ENCODE data around the gene ZFP62. TPM values are rescaled to one million over a fixed set of nuclear protein-coding genes. Genes with fewer than 3 reads are reported as not detected.
A peak's percentile ranks its signal among the peaks of the same experiment; 100 is the strongest.

ZFP62 gene
- total and polyA plus RNA-seq, 2 of the 8 experiments (the other 6 are each of a cell fraction or from before 2014, with no cell fraction given): 9.3 to 38.5 TPM

- Histone ChIP-seq H2AFZ (ENCODE audit: low read length) (peak overlapping the region; percentile 49; the same call in 1 of the 2 replicates), H3K4ac (replicated peaks; ENCODE audit: insufficient read length, low read depth, low read length) (no peak overlapping the region), H3K4me3 (ENCODE audit: extremely low read depth in 1 of 4, insufficient read depth in 2 of 4, low read depth in 3 of 4, low read length in 4 of 4) (no peak overlapping the region), H3K27me3 (replicated peaks in 1 of 4; ENCODE audit: control insufficient read depth in 3 of 4, extremely low read depth in 1 of 4, insufficient read depth in 3 of 4, low read length in 3 of 4) (no peaks in the 10 kb centered on the region), H4K8ac (ENCODE audit: extremely low read depth, insufficient read depth, low read length) (no peak overlapping the region), H4K91ac (replicated peaks; ENCODE audit: insufficient read length, low read length) (no peak overlapping the region), H3K9me3 (ENCODE audit: insufficient read depth in 2 of 2, low read depth in 1 of 2, low read length in 1 of 2) (no peaks in the 10 kb centered on the region), H2BK120ac (replicated peaks; ENCODE audit: low read depth, low read length) (no peak overlapping the region), H2BK20ac (ENCODE audit: low read length) (no peak overlapping the region), H3K23me2 (ENCODE audit: low read depth, low read length) (no peaks in the 10 kb centered on the region), H3K79me2 (ENCODE audit: control insufficient read depth in 1 of 2, insufficient read depth in 2 of 2, low read length in 2 of 2) (no peaks in the 10 kb centered on the region), H3K9ac (replicated peaks in 1 of 4; ENCODE audit: extremely low read depth in 1 of 4, low read depth in 3 of 4, low read length in 3 of 4) (no peak overlapping the region), H2BK5ac (ENCODE audit: low read depth, low read length) (no peak overlapping the region), H3K79me1 (ENCODE audit: low read depth, low read length) (no peaks in the 10 kb centered on the region), H3K56ac (replicated peaks; ENCODE audit: insufficient read length, low read depth, low read length) (no peak overlapping the region), H4K20me1 (replicated peaks in 1 of 2; ENCODE audit: control insufficient read depth in 1 of 2, insufficient read depth in 2 of 2, low read length in 2 of 2) (no peaks in the 10 kb centered on the region), H4K5ac (ENCODE audit: insufficient read length, low read depth, low read length) (no peak overlapping the region), H3K36me3 (ENCODE audit: control insufficient read depth in 2 of 4, insufficient read depth in 4 of 4, low read length in 3 of 4) (no peaks in the 10 kb centered on the region), H2BK12ac (ENCODE audit: low read depth, low read length) (no peak overlapping the region), H3K4me2 (ENCODE audit: insufficient read depth in 1 of 2, low read depth in 2 of 2, low read length in 2 of 2) (no peak overlapping the region), H3K27ac (ENCODE audit: low read depth, low read length) (no peak overlapping the region), H3K18ac (ENCODE audit: extremely low read depth, low read length) (no peak overlapping the region; the same call in 1 of the 2 replicates), H2AK5ac (ENCODE audit: low read depth, low read length) (no peak overlapping the region), H2BK15ac (ENCODE audit: low read length) (no peak overlapping the region; the same call in 1 of the 2 replicates), H3K23ac (ENCODE audit: insufficient read length) (no peak overlapping the region), H3K14ac (ENCODE audit: insufficient read length) (no peak overlapping the region), H3K4me1 (replicated peaks in 1 of 4; ENCODE audit: control insufficient read depth in 3 of 4, insufficient read depth in 4 of 4, low read length in 3 of 4) (no peaks in the 10 kb centered on the region; a peak in 1 of 7 replicates)
- DNase-seq (ENCODE audit: low read depth in 1 of 2, low spot score in 2 of 2) (no peak), FAIRE-seq (no peak)
- POLR2A ChIA-PET (ENCODE audit: partially characterized antibody): interaction anchor here (1.1 kb wide), 1 partner anchor 12 kb away, joined by 3 read pairs; no protein-coding TSS in a partner anchor
- CTCF ChIA-PET (ENCODE audit: partially characterized antibody): interaction anchor here (0.9 to 1.9 kb wide), 5 partner anchors 8 to 296 kb away, joined by 3 to 4 read pairs (median 3); no protein-coding TSS in a partner anchor
- WGBS, 2 experiments (ENCODE audit: extremely low coverage in 1 of 2, insufficient coverage in 1 of 2, insufficient read length in 1 of 2, insufficient replicate concordance in 2 of 2, low coverage in 1 of 2, low lambda C conversion rate in 2 of 2, missing lambda C conversion rate in 1 of 2): 81% methylated on average over 9 of the region's 9 CpGs; no CpG with 5 or more reads in 1 of the 2 experiments
- TF ChIP-seq EGR1 (IDR thresholded peaks at IDR 0.05; ENCODE audit: borderline replicate concordance, low read depth, low read length) (no peak), JUN (IDR thresholded peaks at IDR 0.05; ENCODE audit: low read depth, low read length) (no peak), ATF3 (IDR thresholded peaks at IDR 0.05; ENCODE audit: insufficient read depth, low read depth, low read length) (no peak), SUZ12 (IDR thresholded peaks at IDR 0.05; ENCODE audit: low read length) (no peak), ASH2L (IDR thresholded peaks at IDR 0.05; ENCODE audit: low read length) (no peak), SP1 (IDR thresholded peaks at IDR 0.05; ENCODE audit: low read depth, low read length) (no peak)
These were observed 11.3 kb upstream of the ZFP62 start for GRCh38 chr5:180872419-180872818.

All from H1 (cell line).